H1 (cell line): Measurements from ENCODE around the gene ARL6IP6. TPM values are rescaled to one million over a fixed set of nuclear protein-coding genes. Genes with fewer than 3 reads are reported as not detected.

Experiments used
- BCL11A ChIP-seq, 2 experiments: IDR thresholded peaks; one replicate each; pipeline ENCODE4 v1.6.1; 2011; ENCODE audit warnings: low read depth in 2 of 2, low read length in 2 of 2, mild to moderate bottlenecking in 2 of 2
- MAFK ChIP-seq: IDR thresholded peaks from 2 replicates; pipeline ENCODE4 v1.6.1; 2012; ENCODE audit warnings: low read depth, mild to moderate bottlenecking, improper control_type of control experiment, low read length
- NANOG ChIP-seq: IDR thresholded peaks from 2 replicates; pipeline ENCODE4 v1.6.1; 2011; ENCODE audit warnings: low read length, low read depth, mild to moderate bottlenecking, inconsistent platforms; ENCODE audit not compliant: insufficient read depth, poor library complexity, severe bottlenecking
- NRF1 ChIP-seq: IDR thresholded peaks from 2 replicates; pipeline ENCODE4 v1.6.1; 2011; ENCODE audit warnings: mild to moderate bottlenecking, low read depth, low read length, improper control_type of control experiment
- ZNF274 ChIP-seq: IDR thresholded peaks from 2 replicates; pipeline ENCODE4 v1.7.0; 2012; ENCODE audit warnings: low read length, borderline replicate concordance; ENCODE audit errors: extremely low read depth
- polyA plus RNA-seq, 7 experiments: library from polyadenylated mRNA; depleted of rRNA in 3 of 7; stranded (reverse) in 5 of 7; unstranded in 2 of 7; fragments of >200 nt in 5 of 7; fragments of 200-250 nt in 2 of 7; gene quantifications; 1 replicate in 5 of 7; 2 replicates in 1 of 7; 4 replicates in 1 of 7; pipeline versions ENCODE4 v1.2.1 to v1.2.3, GENCODE V29; 2011 to 2013; ENCODE audit warnings: missing spikeins in 2 of 7, mixed read lengths in 2 of 7
- total RNA-seq: library from RNA; stranded (reverse); fragmentation: NEBNext Ultra II Directional; extraction: Animal tissue kit (Norgen Biotek cat#: 25700); gene quantifications from 2 replicates; pipeline ENCODE4 v1.2.1, GENCODE V29; 2021

Gene ARL6IP6
- total and polyA plus RNA-seq, 2 of the 8 experiments (the other 6 are each of a cell fraction or from before 2014, with no cell fraction given), result 47.3 to 92.9 TPM

DNA sequence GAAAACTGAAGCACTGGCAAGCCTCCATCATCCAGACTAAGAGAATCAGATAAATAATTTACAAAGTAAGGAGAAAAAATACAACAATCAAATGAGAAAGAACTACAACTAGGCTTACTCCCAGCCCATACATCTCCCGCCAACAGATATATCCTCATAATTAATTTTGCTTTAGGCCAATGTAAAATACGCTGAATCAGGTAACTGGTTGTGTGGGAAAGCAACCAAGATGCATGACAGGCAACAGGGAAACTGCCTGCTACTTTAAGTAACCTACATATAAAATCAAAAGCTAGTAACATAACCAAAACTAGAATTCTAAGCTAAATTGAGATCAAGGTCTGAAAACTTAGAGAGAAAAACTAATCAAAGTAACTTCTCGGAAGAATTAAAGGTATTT, 22.7 kb upstream of the ARL6IP6 start (continued):
- no peak for TF ChIP-seq MAFK
- no peak for TF ChIP-seq NRF1
- no peak for TF ChIP-seq ZNF274
- TF ChIP-seq BCL11A (IDR thresholded peaks at IDR 0.05; ENCODE audit: low read depth in 2 of 2, low read length in 2 of 2), result no peak
- no peak for TF ChIP-seq NANOG
